IPS-18c (cell line): ENCODE data around the gene C5orf63.
"Not testable (repeated sequence)": the region's sequence is repeated elsewhere in the genome, so short reads cannot be mapped to it uniquely, and the experiment has no call there.

Experiments used
- H3K4me3 ChIP-seq: 2 replicates; pipeline ENCODE4 v1.7.0; 2013; ENCODE audit warnings: low read depth, mild to moderate bottlenecking, low read length, moderate library complexity; ENCODE audit not compliant: insufficient read depth
- H3K9me3 ChIP-seq: one replicate; pipeline ENCODE4 v1.6.1; 2013; ENCODE audit warnings: mild to moderate bottlenecking, low read length, moderate library complexity; ENCODE audit not compliant: control insufficient read depth, insufficient read depth

C5orf63 gene

GRCh38 chr5:127083711-127084110, 10.4 kb upstream of the C5orf63 start:
- H3K4me3 ChIP-seq, result no peak overlapping the region
- H3K9me3 ChIP-seq, result no peaks in the 10 kb centered on the region

- Histone ChIP-seq H3K4me3 (no peak overlapping the region), H3K9me3 (no peaks in the 10 kb centered on the region)
Observed at GRCh38 chr5:127079994-127080491, 6.7 kb upstream of the C5orf63 start.

GRCh38 chr5:127077366-127077765, 4.1 kb upstream of the C5orf63 start:
- Histone ChIP-seq H3K9me3 (no peaks in the 10 kb centered on the region), H3K4me3 (no peak overlapping the region)

- Histone ChIP-seq H3K9me3 (no peaks in the 10 kb centered on the region), H3K4me3 (no peak overlapping the region; the same call in 1 of the 2 replicates)
Observed at GRCh38 chr5:127076315-127077129, 3.2 kb upstream of the C5orf63 start.

- Histone ChIP-seq H3K9me3 (no peaks in the 10 kb centered on the region), H3K4me3 (no peak overlapping the region)
Observed at GRCh38 chr5:127074466-127074865, 1.2 kb upstream of the C5orf63 start.

GRCh38 chr5:127070243-127070642, 3.1 kb downstream of the C5orf63 start:
- no peak overlapping the region for H3K4me3 ChIP-seq
- H3K9me3 ChIP-seq, result no peaks in the 10 kb centered on the region

GRCh38 chr5:127068493-127069214, 4.6 kb downstream of the C5orf63 start:
- Histone ChIP-seq H3K4me3 (no peak overlapping the region), H3K9me3 (no peaks in the 10 kb centered on the region)

GRCh38 chr5:127066721-127067120, 6.6 kb downstream of the C5orf63 start:
- H3K9me3 ChIP-seq, result no peaks in the 10 kb centered on the region
- H3K4me3 ChIP-seq, result no peak overlapping the region

- Histone ChIP-seq H3K9me3 (no peaks in the 10 kb centered on the region), H3K4me3 (no peak overlapping the region)
Observed at GRCh38 chr5:127064253-127064840, 9.0 kb downstream of the C5orf63 start.

GRCh38 chr5:127063257-127063913, 9.9 kb downstream of the C5orf63 start:
- Histone ChIP-seq H3K4me3 (no peak overlapping the region), H3K9me3 (no peaks in the 10 kb centered on the region)

- H3K9me3 ChIP-seq, result no peaks in the 10 kb centered on the region
- no peak overlapping the region for H3K4me3 ChIP-seq
Observed at GRCh38 chr5:127061956-127062355, 11.3 kb downstream of the C5orf63 start.

GRCh38 chr5:127061537-127061936, 11.8 kb downstream of the C5orf63 start:
- Histone ChIP-seq H3K4me3 (no peak overlapping the region), H3K9me3 (no peaks in the 10 kb centered on the region)

GRCh38 chr5:127060470-127060985, 12.8 kb downstream of the C5orf63 start:
- H3K9me3 ChIP-seq, result no peaks in the 10 kb centered on the region
- H3K4me3 ChIP-seq, result no peak overlapping the region

GRCh38 chr5:127056896-127057295, 16.4 kb downstream of the C5orf63 start:
- H3K9me3 ChIP-seq, result no peaks in the 10 kb centered on the region
- no peak overlapping the region for H3K4me3 ChIP-seq

- H3K4me3 ChIP-seq, result no peak overlapping the region
- no peaks in the 10 kb centered on the region for H3K9me3 ChIP-seq
Observed at GRCh38 chr5:127055880-127056653, 17.2 kb downstream of the C5orf63 start.

GRCh38 chr5:127053551-127053950, 19.8 kb downstream of the C5orf63 start:
- H3K4me3 ChIP-seq, H3K9me3 ChIP-seq: not testable (repeated sequence)

GRCh38 chr5:127053049-127053448, 20.3 kb downstream of the C5orf63 start:
- Histone ChIP-seq H3K9me3 (no peaks in the 10 kb centered on the region), H3K4me3 (no peak overlapping the region)
